Kidney (tissue), 14 donors: Measurements from ENCODE around the gene OBP2A. TPM values are rescaled to one million over a fixed set of nuclear protein-coding genes. Genes with fewer than 3 reads are reported as not detected.

Experiments used
- DNase-seq, 5 donors: peaks; one replicate each; pipeline ENCODE4 v3.0.0-alpha.2; 2013 to 2020
- FAIRE-seq: peaks from 2 replicates; lab custom pipeline; 2012; peaks lifted over from hg19 to GRCh38; lab: Jason Lieb, UNC
- H3K27ac ChIP-seq, 2 donors: one replicate each; pipeline ENCODE4 v1.7.0; 2013; ENCODE audit warnings: low read depth in 2 of 2, low read length in 2 of 2, inconsistent platforms in 1 of 2
- H3K27me3 ChIP-seq: one replicate; pipeline ENCODE4 v1.7.1; 2013; ENCODE audit warnings: low read length, inconsistent platforms; ENCODE audit not compliant: control insufficient read depth, insufficient read depth
- H3K36me3 ChIP-seq, 3 donors: one replicate each; pipeline versions ENCODE4 v1.7.0 to v1.7.1; 2013; ENCODE audit warnings: low read length in 3 of 3, control low read depth in 1 of 3, inconsistent platforms in 1 of 3; ENCODE audit not compliant: insufficient read depth in 3 of 3, control insufficient read depth in 2 of 3
- H3K4me1 ChIP-seq, 3 donors: one replicate each; pipeline versions ENCODE4 v1.7.0 to v1.7.1; 2013; ENCODE audit warnings: low read length in 3 of 3, inconsistent platforms in 1 of 3, low read depth in 1 of 3; ENCODE audit not compliant: control insufficient read depth in 2 of 3, insufficient read depth in 2 of 3
- H3K4me3 ChIP-seq, 3 donors: one replicate each; pipeline versions ENCODE4 v1.7.0 to v1.8.1; 2013; ENCODE audit warnings: low read length in 3 of 3, control low read depth in 1 of 3, inconsistent platforms in 1 of 3
- H3K9ac ChIP-seq, 3 donors: one replicate each; pipeline versions ENCODE4 v1.7.0 to v1.7.1; 2013; ENCODE audit warnings: low read length in 3 of 3, control low read depth in 1 of 3, inconsistent platforms in 1 of 3
- H3K9me3 ChIP-seq, 3 donors: one replicate each; pipeline versions ENCODE4 v1.7.0 to v1.7.1; 2013; ENCODE audit warnings: low read length in 3 of 3, control low read depth in 1 of 3, inconsistent platforms in 1 of 3; ENCODE audit not compliant: control insufficient read depth in 2 of 3, insufficient read depth in 1 of 3
- intact Hi-C: fragments of 100-400 bp; cut with DNase I; formaldehyde crosslinking; loops from one replicate; pipeline ENCODE4 v1.11.1; 2022
- polyA plus RNA-seq: library from polyadenylated mRNA; stranded (reverse); fragments of 350-450 nt; fragmentation: Illumina TruSeq; extraction: RNeasy Lipid Tissue Mini Kit (QIAGEN cat#74804); gene quantifications from one replicate; pipeline ENCODE4 v1.2.3, GENCODE V29; 2014; ENCODE audit warnings: low read depth, low replicate concordance; ENCODE audit not compliant: insufficient read depth
- total RNA-seq: library from RNA; stranded (reverse); fragmentation: NEBNext Ultra II Directional; extraction: Animal tissue kit (Norgen Biotek cat#: 25700); gene quantifications from one replicate; pipeline ENCODE4 v1.2.1, GENCODE V29; 2021
- TF ChIP-seq, protein P1 (sequence below): IDR thresholded peaks from 3 replicates; pipeline ENCODE4 v1.5.1; 2012; ENCODE audit warnings: mild to moderate bottlenecking, moderate library complexity, borderline replicate concordance; ENCODE audit not compliant: insufficient read depth; ENCODE audit errors: extremely low read depth
- donor health status: control.
- donor health status: control.
- donor health status: control.
- donor health status: control.
- donor health status: control.
- donor health status: DM: yes; HTN: yes; CAD: no.
- donor health status: Normal renal cell carcinoma (clear cell type).

Gene OBP2A
- total and polyA plus RNA-seq, 2 donors from 2014 or later, result not detected

DNA sequence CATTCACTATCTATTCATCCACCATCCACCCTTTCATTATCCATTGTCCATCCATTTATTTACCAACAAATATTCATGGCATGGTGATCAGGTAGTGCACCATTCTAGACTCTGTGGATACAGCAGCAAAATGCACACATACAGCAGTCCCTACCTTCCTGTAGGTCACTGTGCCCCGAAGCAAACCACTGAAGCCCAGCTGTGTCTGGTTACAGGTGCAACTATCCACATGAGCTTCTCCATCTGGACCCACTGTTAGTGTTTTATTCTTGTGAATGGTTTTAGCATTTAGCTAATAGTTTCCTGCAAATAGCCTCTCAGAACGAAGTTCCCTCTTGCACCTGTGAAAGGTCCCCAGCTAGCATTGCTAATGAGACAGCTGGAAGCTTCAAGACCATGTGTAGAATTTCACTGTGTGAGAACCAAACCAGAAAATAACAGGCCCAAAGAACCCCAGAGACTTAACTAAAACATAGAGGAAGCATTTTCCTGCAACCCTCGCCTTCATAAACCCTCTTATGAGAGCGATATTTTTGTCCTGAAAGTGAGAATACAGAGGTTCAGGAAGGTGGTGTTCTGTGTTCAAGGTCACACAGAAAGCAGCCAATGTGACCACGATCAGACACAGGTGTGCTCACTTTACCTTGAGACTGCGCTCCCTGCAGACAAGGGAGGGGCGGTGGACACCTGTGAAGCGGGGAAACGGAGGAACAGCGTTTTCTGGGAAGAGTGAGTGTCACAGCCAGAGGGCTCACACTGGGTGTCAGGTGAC is 34.1 kb downstream of the OBP2A start:
- Histone ChIP-seq H3K27me3 (no peaks in the 10 kb centered on the region), H3K9ac (no peak overlapping the region), H3K4me1 (no peaks in the 10 kb centered on the region), H3K9me3 (no peaks in the 10 kb centered on the region), H3K36me3 (no peaks in the 10 kb centered on the region), H3K27ac (no peak overlapping the region), H3K4me3 (no peak overlapping the region)
- intact Hi-C loops, result no loop called here
- TF ChIP-seq, protein P1, sequence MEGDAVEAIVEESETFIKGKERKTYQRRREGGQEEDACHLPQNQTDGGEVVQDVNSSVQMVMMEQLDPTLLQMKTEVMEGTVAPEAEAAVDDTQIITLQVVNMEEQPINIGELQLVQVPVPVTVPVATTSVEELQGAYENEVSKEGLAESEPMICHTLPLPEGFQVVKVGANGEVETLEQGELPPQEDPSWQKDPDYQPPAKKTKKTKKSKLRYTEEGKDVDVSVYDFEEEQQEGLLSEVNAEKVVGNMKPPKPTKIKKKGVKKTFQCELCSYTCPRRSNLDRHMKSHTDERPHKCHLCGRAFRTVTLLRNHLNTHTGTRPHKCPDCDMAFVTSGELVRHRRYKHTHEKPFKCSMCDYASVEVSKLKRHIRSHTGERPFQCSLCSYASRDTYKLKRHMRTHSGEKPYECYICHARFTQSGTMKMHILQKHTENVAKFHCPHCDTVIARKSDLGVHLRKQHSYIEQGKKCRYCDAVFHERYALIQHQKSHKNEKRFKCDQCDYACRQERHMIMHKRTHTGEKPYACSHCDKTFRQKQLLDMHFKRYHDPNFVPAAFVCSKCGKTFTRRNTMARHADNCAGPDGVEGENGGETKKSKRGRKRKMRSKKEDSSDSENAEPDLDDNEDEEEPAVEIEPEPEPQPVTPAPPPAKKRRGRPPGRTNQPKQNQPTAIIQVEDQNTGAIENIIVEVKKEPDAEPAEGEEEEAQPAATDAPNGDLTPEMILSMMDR, result no peak
- FAIRE-seq (no peak), DNase-seq (no peak)

DNA sequence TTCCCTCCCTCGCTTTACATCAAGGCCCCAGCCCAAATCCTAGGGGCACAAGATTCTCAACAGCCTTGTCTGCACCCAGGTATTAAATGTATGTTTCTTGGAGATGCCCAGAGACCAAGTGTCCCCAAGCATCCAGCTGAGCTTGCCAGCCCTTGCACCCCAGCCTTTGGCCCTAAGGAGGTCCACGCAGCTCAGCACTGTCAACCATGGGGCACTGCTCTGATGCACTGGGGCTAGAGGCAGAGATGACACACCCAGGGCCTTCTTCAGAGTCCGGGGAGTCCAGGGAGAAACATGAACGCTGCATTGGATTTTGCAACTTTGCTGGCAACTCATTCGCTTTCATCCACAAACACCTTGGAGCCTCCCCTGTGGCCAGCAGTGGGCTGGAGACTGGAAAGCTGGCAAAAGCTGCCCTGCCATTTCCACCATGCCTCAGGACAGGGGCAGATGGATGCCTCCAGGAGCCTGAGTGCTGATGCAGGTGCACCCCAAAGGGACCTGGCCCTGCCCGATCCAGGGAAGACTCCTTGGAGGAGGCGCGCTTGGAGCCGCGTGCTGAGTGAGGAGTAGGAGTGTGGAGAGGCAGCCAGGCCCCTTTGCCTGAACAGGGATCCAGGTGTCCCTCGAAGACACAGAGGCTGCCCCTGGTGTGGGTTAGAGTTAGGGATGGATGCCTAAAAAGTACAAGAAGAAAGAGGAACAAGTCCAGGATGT is 34.9 kb downstream of the OBP2A start:
- no peaks in the 10 kb centered on the region for H3K36me3 ChIP-seq
- FAIRE-seq, result no peak

DNA sequence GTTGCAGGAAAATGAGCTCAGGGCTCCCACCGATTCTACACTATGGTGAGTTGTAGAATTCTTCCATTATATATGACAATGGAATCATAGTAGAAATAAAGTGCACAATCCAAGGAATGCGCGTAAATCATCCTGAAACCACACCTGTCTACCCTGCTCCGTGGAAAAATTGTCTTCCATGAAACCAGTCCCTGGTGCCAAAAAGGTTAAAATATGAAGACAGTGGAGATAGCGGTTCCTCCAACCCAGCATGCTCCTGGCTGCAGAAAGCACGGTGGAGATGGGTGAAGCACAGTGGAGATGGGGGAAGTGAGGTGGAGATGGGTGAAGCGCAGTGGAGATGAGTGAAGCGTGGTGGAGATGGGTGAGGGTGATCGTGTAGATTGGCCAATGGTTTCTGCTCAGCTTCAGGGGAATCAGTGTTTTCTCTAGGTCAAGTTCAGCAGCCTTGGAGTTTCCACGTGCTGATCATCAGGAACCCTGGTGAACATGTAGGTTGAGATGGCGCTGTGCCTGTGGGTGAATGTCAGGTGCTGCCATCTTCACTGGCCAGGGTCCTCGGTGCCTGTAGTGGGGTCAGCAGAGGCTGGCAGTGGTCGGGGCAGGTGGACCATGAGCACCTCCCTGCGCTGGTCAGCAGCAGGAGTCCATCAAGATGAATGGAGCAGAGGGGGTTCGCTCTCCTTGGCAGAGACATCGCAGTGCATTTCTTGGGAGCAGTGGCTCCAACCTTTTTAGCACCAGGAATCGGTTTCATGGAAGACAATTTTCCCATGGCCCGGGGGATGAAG is 35.9 kb downstream of the OBP2A start:
- TF ChIP-seq, protein P1, result no peak
- Histone ChIP-seq H3K27ac (no peak overlapping the region), H3K4me1 (no peaks in the 10 kb centered on the region), H3K4me3 (no peak overlapping the region), H3K9me3 (no peaks in the 10 kb centered on the region), H3K27me3 (no peaks in the 10 kb centered on the region), H3K36me3 (no peaks in the 10 kb centered on the region), H3K9ac (no peak overlapping the region)
- DNase-seq (no peak), FAIRE-seq (no peak)
- intact Hi-C loops, result no loop called here

More for the DNA sequence above, 34.9 kb downstream of the OBP2A start:
- Histone ChIP-seq H3K4me1 (no peaks in the 10 kb centered on the region), H3K9ac (no peak overlapping the region), H3K27me3 (no peaks in the 10 kb centered on the region), H3K9me3 (no peaks in the 10 kb centered on the region), H3K4me3 (no peak overlapping the region), H3K27ac (no peak overlapping the region)
- no peak for DNase-seq
- TF ChIP-seq, protein P1, result no peak
- intact Hi-C loops, result no loop called here
